Measurements from ENCODE around the gene N4BP3. TPM values are rescaled to one million over a fixed set of nuclear protein-coding genes. Genes with fewer than 3 reads are reported as not detected.

N4BP3 gene
- total RNA-seq, result 1 to 10 TPM; 1.2 to 4.8 (median 1.3) TPM

- ATAC-seq, result peak; percentile 56
- TF ChIP-seq POLR2AphosphoS5 (IDR thresholded peaks at IDR 0.05), result no peak
- no peak for TF ChIP-seq EP300 (IDR thresholded peaks at IDR 0.05)
- TF ChIP-seq CTCF (IDR thresholded peaks at IDR 0.05), result no peak
- TF ChIP-seq POLR2A (IDR thresholded peaks at IDR 0.05), result no peak
- H3K4me3 ChIP-seq, result peak within 1 kb of the TSS; percentile 2 to 53
- peaks cover 0 to 5% (median 0%) of the 10 kb centered on the region in 3 donors for H3K9me3 ChIP-seq
- peak within 1 kb of the TSS in 1 of 4 donors; percentile 44 for H3K27ac ChIP-seq
- H3K27me3 ChIP-seq, result peaks cover 82% of the 10 kb centered on the region
- 0% methylated on average over 4 of the region's 96 CpGs; no CpG with 5 or more reads in 1 of the 2 donors for WGBS, 2 donors (ENCODE audit: low coverage in 1 of 2)
- no peaks in the 10 kb centered on the region for H3K36me3 ChIP-seq
- H3K4me1 ChIP-seq, result peaks cover 0 to 18% (median 9%) of the 10 kb centered on the region in 3 donors
These were observed at the start of gene N4BP3 for GRCh38 chr5:178113141-178113787. Gene N4BP3 (plus strand): TSS chr5:178113532. CDS start chr5:178119584, 6,052 bp downstream.

GRCh38 chr5:178067755-178068154 lies 45.6 kb upstream of the N4BP3 start:
- 48 to 73% methylated on average over 4 to 6 of the region's 6 CpGs for WGBS, 2 donors (ENCODE audit: low coverage in 1 of 2)
- no peak for ATAC-seq
- Histone ChIP-seq H3K4me3 (no peak overlapping the region), H3K27me3 (peaks cover 15% of the 10 kb centered on the region), H3K4me1 (no peaks in the 10 kb centered on the region), H3K9me3 (no peaks in the 10 kb centered on the region), H3K36me3 (no peaks in the 10 kb centered on the region), H3K27ac (no peak overlapping the region)
- TF ChIP-seq POLR2AphosphoS5 (IDR thresholded peaks at IDR 0.05) (no peak), EP300 (IDR thresholded peaks at IDR 0.05) (no peak), POLR2A (IDR thresholded peaks at IDR 0.05) (no peak), CTCF (IDR thresholded peaks at IDR 0.05) (no peak)

GRCh38 chr5:178068293-178068692 lies 45.0 kb upstream of the N4BP3 start:
- H3K27ac ChIP-seq, result no peak overlapping the region
- ATAC-seq, result no peak
- H3K27me3 ChIP-seq, result peaks cover 20% of the 10 kb centered on the region
- no peaks in the 10 kb centered on the region for H3K9me3 ChIP-seq
- TF ChIP-seq CTCF (IDR thresholded peaks at IDR 0.05) (no peak), EP300 (IDR thresholded peaks at IDR 0.05) (no peak), POLR2AphosphoS5 (IDR thresholded peaks at IDR 0.05) (no peak), POLR2A (IDR thresholded peaks at IDR 0.05) (no peak)
- H3K4me3 ChIP-seq, result no peak overlapping the region
- H3K36me3 ChIP-seq, result no peaks in the 10 kb centered on the region
- 53% methylated on average over 3 of the region's 5 CpGs; no CpG with 5 or more reads in 1 of the 2 donors for WGBS, 2 donors (ENCODE audit: low coverage in 1 of 2)
- no peaks in the 10 kb centered on the region for H3K4me1 ChIP-seq

GRCh38 chr5:178069909-178070308 lies 43.4 kb upstream of the N4BP3 start:
- Histone ChIP-seq H3K27me3 (peaks cover 33% of the 10 kb centered on the region), H3K4me1 (no peaks in the 10 kb centered on the region), H3K9me3 (no peaks in the 10 kb centered on the region), H3K27ac (no peak overlapping the region), H3K4me3 (no peak overlapping the region), H3K36me3 (no peaks in the 10 kb centered on the region)
- TF ChIP-seq EP300 (IDR thresholded peaks at IDR 0.05) (no peak), CTCF (IDR thresholded peaks at IDR 0.05) (no peak), POLR2AphosphoS5 (IDR thresholded peaks at IDR 0.05) (no peak), POLR2A (IDR thresholded peaks at IDR 0.05) (no peak)
- 40 to 60% methylated on average over 1 to 2 of the region's 5 CpGs for WGBS, 2 donors (ENCODE audit: low coverage in 1 of 2)
- ATAC-seq, result no peak

- TF ChIP-seq POLR2AphosphoS5 (IDR thresholded peaks at IDR 0.05), result no peak
- no peak for TF ChIP-seq POLR2A (IDR thresholded peaks at IDR 0.05)
- TF ChIP-seq CTCF (IDR thresholded peaks at IDR 0.05), result no peak
- TF ChIP-seq EP300 (IDR thresholded peaks at IDR 0.05), result no peak
- Histone ChIP-seq H3K27ac (no peak overlapping the region), H3K4me3 (no peak overlapping the region), H3K4me1 (no peaks in the 10 kb centered on the region), H3K36me3 (no peaks in the 10 kb centered on the region), H3K9me3 (no peaks in the 10 kb centered on the region), H3K27me3 (peaks cover 42% of the 10 kb centered on the region)
- no peak for ATAC-seq
- WGBS, 2 donors (ENCODE audit: low coverage in 1 of 2), result 69 to 76% methylated on average over 4 of the region's 4 CpGs
These were observed 42.2 kb upstream of the N4BP3 start for GRCh38 chr5:178071108-178071507.
